ENCODE data around the gene TAF9B.
"Not testable (repeated sequence)": the region's sequence is repeated elsewhere in the genome, so short reads cannot be mapped to it uniquely, and the experiment has no call there.

TAF9B gene, protein sequence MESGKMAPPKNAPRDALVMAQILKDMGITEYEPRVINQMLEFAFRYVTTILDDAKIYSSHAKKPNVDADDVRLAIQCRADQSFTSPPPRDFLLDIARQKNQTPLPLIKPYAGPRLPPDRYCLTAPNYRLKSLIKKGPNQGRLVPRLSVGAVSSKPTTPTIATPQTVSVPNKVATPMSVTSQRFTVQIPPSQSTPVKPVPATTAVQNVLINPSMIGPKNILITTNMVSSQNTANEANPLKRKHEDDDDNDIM

DNA sequence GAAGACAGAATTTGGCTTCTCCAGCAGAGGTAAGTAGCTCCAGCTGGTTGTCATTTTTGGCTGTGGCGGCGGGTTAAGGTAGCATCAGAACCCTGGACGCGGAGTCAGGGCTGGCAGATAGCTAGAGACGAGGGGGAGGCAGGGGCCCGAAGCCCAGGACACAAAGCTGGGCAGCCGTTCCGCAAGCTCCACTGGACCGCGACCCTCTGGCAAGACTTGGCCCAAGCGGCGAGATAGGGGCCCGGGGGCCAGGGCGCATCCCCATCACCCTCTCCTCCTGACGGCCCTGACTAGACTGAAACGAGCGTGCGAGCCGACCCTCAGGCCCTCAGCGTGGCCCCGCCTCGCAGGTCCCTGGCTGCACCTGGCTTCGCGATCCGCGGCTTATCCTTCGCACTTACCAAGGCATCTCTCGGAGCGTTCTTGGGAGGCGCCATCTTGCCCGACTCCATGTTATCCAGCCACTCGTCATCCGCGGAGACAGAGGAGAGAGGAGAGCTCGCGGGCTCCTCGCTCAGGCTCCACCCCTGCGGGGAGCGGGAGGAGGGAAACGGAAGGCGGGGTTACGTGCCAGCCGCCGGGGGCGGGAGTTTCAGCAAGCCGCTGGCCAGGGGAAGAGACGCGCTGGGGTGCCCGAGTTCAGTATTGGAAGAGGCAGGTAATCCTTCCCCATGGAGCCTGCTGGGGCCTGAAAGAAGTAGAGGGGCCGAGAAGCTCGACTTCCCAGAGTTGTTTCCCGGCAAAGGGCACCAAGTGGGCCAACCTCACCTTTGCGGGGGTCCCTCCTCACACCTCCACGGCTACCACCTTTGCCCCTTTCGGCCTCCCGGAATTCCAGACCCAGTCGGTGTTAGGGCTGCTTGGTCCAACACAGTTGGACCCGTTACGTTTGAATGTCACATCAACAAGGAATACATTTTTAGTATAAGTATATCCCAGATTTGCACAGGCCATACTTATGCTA is at the start of gene TAF9B:
Gene TAF9B (minus strand): TSS at position 491 of the 964 bp plus-strand sequence. CDS start 39 bp downstream, at position 452.
- H3K4me1 Mint-ChIP-seq: peaks cover 3% of the 10 kb centered on the region
- ATAC-seq (ENCODE audit: low read depth): peak; percentile 91
- no peaks in the 10 kb centered on the region for H3K9me3 Mint-ChIP-seq
- no peaks in the 10 kb centered on the region for H3K27me3 Mint-ChIP-seq
- no peaks in the 10 kb centered on the region for H3K36me3 Mint-ChIP-seq
- peak within 1 kb of the TSS; percentile 79 for H3K27ac Mint-ChIP-seq
- DNase-seq (ENCODE audit: low spot score in 2 of 2): peak; percentile 51 to 57
- H3K4me3 Mint-ChIP-seq: peak within 1 kb of the TSS; percentile 88

DNA sequence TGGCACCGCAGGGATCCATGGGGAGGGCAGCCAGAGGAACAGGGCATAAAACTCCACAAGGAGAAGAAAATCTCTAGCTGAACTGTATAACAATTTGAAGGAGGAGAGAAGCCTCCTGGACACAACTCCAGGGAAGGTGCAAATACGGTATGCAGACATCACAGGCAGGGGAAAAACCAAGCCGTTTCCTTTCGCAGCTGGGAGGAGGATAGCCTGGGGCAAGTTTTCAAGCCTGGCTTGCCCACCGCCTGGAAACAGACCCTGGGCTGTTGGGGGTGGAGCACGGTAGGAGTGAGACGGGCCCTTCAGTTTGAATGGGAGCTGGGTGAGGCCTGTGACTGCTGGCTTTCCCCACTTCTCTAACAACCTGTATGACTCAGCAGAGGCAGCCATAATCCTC is 43.4 kb upstream of the TAF9B start:
- no peaks in the 10 kb centered on the region for H3K4me1 Mint-ChIP-seq
- H3K27ac Mint-ChIP-seq: no peak overlapping the region
- ATAC-seq (ENCODE audit: low read depth): no peak
- DNase-seq (ENCODE audit: low spot score in 2 of 2): no peak
- H3K4me3 Mint-ChIP-seq: no peak overlapping the region
- peaks cover 2% of the 10 kb centered on the region for H3K36me3 Mint-ChIP-seq
- no peaks in the 10 kb centered on the region for H3K9me3 Mint-ChIP-seq
- H3K27me3 Mint-ChIP-seq: peaks cover 2% of the 10 kb centered on the region

DNA sequence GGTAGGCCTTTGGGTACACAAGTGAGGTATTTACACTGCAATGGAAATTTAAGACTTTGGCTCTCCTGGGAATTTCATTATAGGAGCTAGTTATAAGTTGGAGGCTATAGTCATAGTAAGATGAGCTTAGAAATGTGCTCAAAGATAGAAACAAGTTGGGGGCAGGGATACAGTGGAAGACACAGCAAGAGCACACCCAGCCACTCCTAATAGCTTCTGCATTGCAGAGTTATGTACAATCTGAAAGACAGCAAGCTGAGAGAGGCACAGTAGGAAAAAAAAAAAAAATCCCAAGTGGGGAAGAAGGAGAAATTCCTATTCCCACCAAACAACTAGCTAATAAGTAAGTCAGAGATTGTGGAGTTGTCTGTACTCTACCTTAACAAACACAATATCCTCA is 41.9 kb upstream of the TAF9B start:
- no peak overlapping the region for H3K27ac Mint-ChIP-seq
- H3K4me1 Mint-ChIP-seq: no peaks in the 10 kb centered on the region
- no peak overlapping the region for H3K4me3 Mint-ChIP-seq
- peaks cover 2% of the 10 kb centered on the region for H3K36me3 Mint-ChIP-seq
- DNase-seq (ENCODE audit: low spot score in 2 of 2) (no peak), ATAC-seq (ENCODE audit: low read depth) (no peak)
- peaks cover 2% of the 10 kb centered on the region for H3K27me3 Mint-ChIP-seq
- no peaks in the 10 kb centered on the region for H3K9me3 Mint-ChIP-seq

DNA sequence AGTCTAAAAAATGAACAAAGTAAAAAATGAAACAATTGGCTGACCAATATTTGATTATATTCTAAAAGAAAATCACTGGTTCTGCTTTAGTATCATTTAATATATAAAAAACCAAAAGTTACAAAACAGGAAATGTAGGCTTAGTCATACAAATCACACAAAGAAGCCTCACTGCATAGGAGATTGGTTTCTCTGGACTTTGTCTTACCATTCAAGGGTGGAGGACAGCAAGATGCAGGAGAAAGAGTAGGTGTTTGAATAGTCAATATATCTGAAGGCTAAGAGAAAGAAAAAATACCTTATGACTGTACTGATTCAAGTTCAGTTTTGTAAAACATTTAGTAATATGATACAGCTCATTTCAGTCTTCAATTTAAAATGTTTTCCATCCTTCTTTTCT is 28.6 kb upstream of the TAF9B start:
- no peaks in the 10 kb centered on the region for H3K9me3 Mint-ChIP-seq
- no peak for DNase-seq (ENCODE audit: low spot score in 2 of 2)
- no peaks in the 10 kb centered on the region for H3K4me1 Mint-ChIP-seq
- no peaks in the 10 kb centered on the region for H3K27me3 Mint-ChIP-seq
- no peak for ATAC-seq (ENCODE audit: low read depth)
- no peaks in the 10 kb centered on the region for H3K36me3 Mint-ChIP-seq
- H3K4me3 Mint-ChIP-seq: no peak overlapping the region
- H3K27ac Mint-ChIP-seq: no peak overlapping the region

DNA sequence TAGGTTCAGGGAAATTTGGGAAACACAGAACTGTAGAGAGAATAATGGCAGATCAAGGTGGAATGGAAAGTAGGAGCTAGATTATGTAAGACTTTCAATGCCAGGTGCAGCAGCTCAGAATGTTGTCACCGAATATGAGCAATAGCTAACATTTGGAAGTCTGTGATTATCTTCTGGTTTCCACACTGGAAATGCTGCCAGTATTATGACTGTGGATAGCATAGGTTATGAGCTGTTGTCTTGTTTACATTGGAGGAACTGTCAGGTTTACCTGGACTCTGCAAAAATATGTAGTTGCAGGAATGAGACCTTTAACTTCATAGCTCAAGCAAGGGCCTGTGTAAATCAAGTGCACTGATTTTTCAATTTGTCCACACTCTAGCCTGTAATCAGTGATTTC is 26.0 kb upstream of the TAF9B start:
- ATAC-seq (ENCODE audit: low read depth) (no peak), DNase-seq (ENCODE audit: low spot score in 2 of 2) (no peak)
- no peaks in the 10 kb centered on the region for H3K36me3 Mint-ChIP-seq
- H3K27me3 Mint-ChIP-seq: no peaks in the 10 kb centered on the region
- no peaks in the 10 kb centered on the region for H3K9me3 Mint-ChIP-seq
- peaks cover 4% of the 10 kb centered on the region for H3K4me1 Mint-ChIP-seq
- H3K4me3 Mint-ChIP-seq: no peak overlapping the region
- H3K27ac Mint-ChIP-seq: no peak overlapping the region

DNA sequence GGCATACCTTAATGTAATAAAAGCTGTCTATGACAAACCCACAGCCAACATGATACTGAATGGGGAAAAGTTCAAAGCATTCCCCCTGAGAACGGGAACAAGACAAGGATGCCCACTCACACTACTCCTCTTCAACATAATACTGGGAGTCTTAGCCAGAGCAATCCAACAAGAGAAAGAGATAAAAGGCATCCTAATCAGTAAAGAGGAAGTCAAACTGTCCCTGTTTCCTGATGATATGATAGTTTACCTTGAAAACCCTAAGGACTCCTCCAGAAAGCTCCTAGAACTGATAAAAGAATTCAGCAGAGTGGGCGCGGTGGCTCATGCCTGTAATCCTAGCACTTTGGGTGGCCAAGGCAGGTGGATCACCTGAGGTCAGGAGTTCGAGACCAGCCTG is 23.7 kb upstream of the TAF9B start:
- H3K36me3 Mint-ChIP-seq; DNase-seq (ENCODE audit: low spot score in 2 of 2); H3K27me3 Mint-ChIP-seq; H3K4me1 Mint-ChIP-seq; H3K4me3 Mint-ChIP-seq; H3K9me3 Mint-ChIP-seq; H3K27ac Mint-ChIP-seq; ATAC-seq (ENCODE audit: low read depth): not testable (repeated sequence)

DNA sequence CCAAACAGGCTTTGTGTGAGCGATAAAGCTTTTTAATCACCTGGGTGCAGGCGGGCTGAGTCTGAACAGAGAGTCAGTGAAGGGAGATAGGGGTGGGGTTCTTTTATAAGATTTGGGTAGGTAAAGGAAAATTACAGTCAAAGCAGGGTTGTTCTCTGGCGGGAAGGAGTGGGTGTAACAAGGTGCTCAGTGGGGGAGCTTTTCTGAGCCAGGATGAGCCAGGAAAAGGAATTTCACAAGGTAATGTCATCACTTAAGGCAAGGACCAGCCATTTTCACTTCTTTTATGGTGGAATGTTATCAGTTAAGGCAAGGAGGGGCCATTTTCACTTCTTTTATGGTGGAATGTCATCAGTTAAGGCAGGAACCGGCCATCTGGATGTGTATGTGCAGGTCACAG is 21.3 kb upstream of the TAF9B start:
- not testable (repeated sequence) for H3K4me3 Mint-ChIP-seq; H3K4me1 Mint-ChIP-seq; H3K27ac Mint-ChIP-seq; H3K36me3 Mint-ChIP-seq; H3K9me3 Mint-ChIP-seq; ATAC-seq (ENCODE audit: low read depth); H3K27me3 Mint-ChIP-seq; DNase-seq (ENCODE audit: low spot score in 2 of 2)

DNA sequence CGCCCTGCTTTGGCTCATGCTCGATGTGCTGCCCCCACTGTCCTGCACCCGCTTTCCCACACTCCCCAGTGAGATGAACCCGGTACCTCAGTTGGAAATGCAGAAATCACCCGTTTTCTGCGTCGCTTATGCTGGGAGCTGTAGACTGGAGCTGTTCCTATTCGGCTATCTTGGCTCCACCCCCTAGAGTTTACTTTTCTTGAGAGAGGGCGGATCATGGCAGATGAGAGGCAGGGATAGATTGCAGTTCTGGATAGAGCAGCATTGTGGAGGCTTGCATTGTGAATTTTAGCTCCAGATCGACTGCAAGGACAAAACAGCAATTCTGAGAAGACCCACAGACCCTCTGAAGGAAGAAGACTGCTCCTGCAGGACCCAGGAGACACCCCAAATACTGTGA is 18.4 kb upstream of the TAF9B start:
- H3K4me1 Mint-ChIP-seq; H3K9me3 Mint-ChIP-seq; H3K36me3 Mint-ChIP-seq; DNase-seq (ENCODE audit: low spot score in 2 of 2); H3K27ac Mint-ChIP-seq; ATAC-seq (ENCODE audit: low read depth); H3K27me3 Mint-ChIP-seq; H3K4me3 Mint-ChIP-seq: not testable (repeated sequence)

DNA sequence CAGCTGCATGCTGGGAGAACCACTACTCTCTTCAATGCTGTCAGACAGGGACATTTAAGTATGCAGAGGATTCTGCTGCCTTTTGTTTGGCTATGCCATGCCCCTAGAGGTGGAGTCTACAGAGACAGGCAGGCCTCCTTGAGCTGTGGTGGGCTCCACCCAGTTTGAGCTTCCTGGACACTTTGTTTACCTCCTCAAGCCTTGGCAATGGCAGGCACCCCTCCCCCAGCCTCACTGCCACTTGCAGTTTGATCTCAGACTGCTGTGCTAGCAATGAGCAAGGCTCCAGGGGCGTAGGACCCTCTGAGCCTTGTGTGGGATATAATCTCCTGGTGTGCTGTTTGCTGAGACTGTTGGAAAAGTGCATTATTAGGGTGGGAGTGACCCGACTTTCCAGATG is 17.9 kb upstream of the TAF9B start:
- not testable (repeated sequence) for H3K4me3 Mint-ChIP-seq; H3K4me1 Mint-ChIP-seq; DNase-seq (ENCODE audit: low spot score in 2 of 2); H3K36me3 Mint-ChIP-seq; H3K27me3 Mint-ChIP-seq; H3K27ac Mint-ChIP-seq; ATAC-seq (ENCODE audit: low read depth); H3K9me3 Mint-ChIP-seq

DNA sequence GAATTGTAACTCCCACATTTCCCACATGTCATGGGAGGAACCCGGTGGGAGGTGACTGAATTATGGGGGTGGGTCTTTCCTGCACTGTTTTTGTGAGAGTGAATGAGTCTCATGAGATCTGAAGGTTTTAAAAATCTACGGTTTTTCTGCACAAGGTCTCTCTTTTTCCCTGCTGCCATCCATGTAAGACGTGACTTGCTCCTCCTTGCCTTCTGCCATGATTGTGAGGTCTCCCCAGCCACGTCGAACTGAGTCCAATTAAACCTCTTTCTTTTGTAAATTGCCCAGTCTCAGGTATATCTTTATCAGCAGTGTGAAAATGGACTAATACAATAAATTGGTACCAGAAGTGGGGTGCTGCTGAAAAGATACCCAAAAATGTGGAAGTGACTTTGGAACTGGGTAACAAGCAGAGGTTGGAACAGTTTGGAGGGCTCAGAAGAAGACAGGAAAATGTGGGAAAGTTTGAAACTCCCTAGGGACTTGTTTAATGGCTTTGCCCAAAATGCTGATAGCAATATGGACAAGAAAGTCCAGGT is 7.6 kb upstream of the TAF9B start:
- not testable (repeated sequence) for H3K4me1 Mint-ChIP-seq; H3K4me3 Mint-ChIP-seq; H3K27me3 Mint-ChIP-seq; H3K27ac Mint-ChIP-seq; DNase-seq (ENCODE audit: low spot score in 2 of 2); H3K9me3 Mint-ChIP-seq; ATAC-seq (ENCODE audit: low read depth); H3K36me3 Mint-ChIP-seq

DNA sequence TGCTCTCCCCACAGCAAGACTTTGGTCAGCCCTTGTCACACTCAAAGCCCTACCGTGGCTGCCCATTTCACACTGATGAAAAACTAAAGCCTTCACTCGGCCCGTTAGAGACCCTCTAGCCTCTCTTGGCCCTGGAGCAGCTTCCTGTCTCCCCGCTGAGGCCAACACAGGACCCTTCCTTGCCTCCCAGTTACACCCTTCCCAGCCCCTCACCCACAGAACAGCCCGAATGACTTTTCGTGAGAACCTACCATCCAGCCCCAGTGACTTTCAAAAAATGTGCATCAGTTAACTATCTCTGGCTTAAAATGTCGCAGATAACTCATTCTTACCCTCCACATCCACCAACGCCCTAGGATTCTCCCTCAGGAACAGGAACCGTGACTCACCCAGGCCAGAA is 756 bp upstream of the TAF9B start:
- Mint-ChIP-seq H3K36me3 (no peaks in the 10 kb centered on the region), H3K27ac (no peak overlapping the region), H3K4me1 (peaks cover 3% of the 10 kb centered on the region), H3K4me3 (peak overlapping the region; percentile 88), H3K9me3 (no peaks in the 10 kb centered on the region), H3K27me3 (no peaks in the 10 kb centered on the region)
- DNase-seq (ENCODE audit: low spot score in 2 of 2) (no peak), ATAC-seq (ENCODE audit: low read depth) (no peak)

DNA sequence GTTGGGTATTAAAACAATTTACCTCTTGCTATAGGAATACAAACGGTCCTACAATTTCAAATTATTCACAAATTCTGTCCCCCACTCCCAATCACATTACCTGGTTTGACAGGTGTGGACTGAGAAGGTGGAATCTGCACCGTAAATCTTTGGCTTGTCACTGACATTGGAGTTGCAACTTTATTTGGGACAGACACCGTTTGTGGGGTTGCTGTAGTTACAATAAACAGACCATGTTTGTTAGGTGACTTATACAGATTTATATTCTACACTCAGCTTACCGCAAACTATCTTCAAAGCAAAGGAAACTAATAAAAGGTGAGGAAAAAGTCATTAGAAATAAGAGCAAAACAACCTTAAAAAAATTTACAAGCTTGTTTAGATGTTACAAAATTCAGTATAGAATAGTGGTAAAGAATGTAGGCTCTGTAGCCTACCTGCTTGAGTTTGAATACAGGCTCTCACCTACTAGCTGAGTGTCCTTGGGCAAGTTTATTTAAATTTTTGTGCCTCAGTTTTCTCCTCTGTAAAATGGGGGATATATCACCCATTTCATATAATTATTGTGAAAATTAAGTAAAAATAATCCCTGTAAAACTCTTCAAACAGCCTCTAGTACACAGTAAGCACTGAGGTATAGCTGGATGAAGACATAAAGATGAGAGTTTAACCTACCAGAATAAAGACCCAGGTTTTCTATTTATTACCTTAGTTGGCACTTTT is 6.1 kb downstream of the TAF9B start:
- no peak overlapping the region for H3K27ac Mint-ChIP-seq
- H3K27me3 Mint-ChIP-seq: no peaks in the 10 kb centered on the region

DNA sequence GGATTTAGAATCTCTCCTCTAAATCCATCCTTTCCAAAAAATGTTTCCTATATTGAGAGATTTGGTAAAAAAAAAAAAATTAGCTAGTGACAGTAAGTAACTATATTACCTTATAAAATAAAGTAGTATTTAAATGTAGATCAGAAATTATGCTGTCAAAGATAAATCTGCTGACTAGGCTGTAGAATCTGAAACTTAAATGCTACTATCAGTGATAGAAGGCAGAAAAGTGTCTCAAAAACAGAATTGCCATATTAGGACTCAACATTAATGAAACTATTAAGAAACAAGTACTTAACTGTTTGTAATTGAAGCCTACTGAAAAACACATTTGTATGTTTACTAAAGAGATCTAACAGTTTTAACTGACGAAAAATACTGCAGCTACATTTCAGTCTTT is 8.3 kb downstream of the TAF9B start:
- ATAC-seq (ENCODE audit: low read depth): no peak
- Mint-ChIP-seq H3K4me3 (no peak overlapping the region), H3K36me3 (peaks cover 7% of the 10 kb centered on the region), H3K9me3 (no peaks in the 10 kb centered on the region), H3K27ac (peak overlapping the region; percentile 63), H3K4me1 (no peaks in the 10 kb centered on the region), H3K27me3 (no peaks in the 10 kb centered on the region)
- DNase-seq (ENCODE audit: low spot score in 2 of 2): no peak

More for the DNA sequence above, 6.1 kb downstream of the TAF9B start:
- DNase-seq (ENCODE audit: low spot score in 2 of 2) (no peak), ATAC-seq (ENCODE audit: low read depth) (no peak)
- H3K36me3 Mint-ChIP-seq: peaks cover 3% of the 10 kb centered on the region
- H3K9me3 Mint-ChIP-seq: no peaks in the 10 kb centered on the region
- no peaks in the 10 kb centered on the region for H3K4me1 Mint-ChIP-seq
- H3K4me3 Mint-ChIP-seq: no peak overlapping the region

DNA sequence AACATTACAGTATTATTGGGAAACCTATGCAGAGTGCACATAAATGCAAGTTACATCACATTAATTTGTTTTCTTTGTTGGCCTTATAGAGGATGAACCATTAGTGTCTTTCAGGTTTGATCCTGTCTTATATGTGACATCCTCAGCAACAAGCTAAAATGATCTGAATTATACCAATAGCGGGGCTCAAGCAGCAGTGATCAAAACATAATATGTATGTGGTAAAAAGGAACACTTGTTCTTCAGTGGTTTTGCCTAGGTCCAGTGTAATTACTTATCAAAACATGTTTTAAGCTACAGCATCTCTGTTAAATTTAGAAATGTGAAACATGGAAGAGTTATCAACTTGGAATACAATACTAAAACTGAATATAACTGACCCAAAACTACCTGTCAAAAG is 9.1 kb downstream of the TAF9B start:
- peak overlapping the region; percentile 55 for H3K27ac Mint-ChIP-seq
- no peak overlapping the region for H3K4me3 Mint-ChIP-seq
- H3K4me1 Mint-ChIP-seq: no peaks in the 10 kb centered on the region
- H3K9me3 Mint-ChIP-seq: no peaks in the 10 kb centered on the region
- DNase-seq (ENCODE audit: low spot score in 2 of 2) (no peak), ATAC-seq (ENCODE audit: low read depth) (no peak)
- H3K36me3 Mint-ChIP-seq: peaks cover 10% of the 10 kb centered on the region
- no peaks in the 10 kb centered on the region for H3K27me3 Mint-ChIP-seq
